IPS-15b (cell line): ENCODE data around the gene ACVR2B.

Experiments
- H3K27me3 ChIP-seq: one replicate; pipeline ENCODE4 v1.6.1; 2013; ENCODE audit warnings: low read length; ENCODE audit not compliant: control insufficient read depth, insufficient read depth
- H3K36me3 ChIP-seq: one replicate; pipeline ENCODE4 v1.6.1; 2013; ENCODE audit warnings: low read length; ENCODE audit not compliant: control insufficient read depth, insufficient read depth
- H3K4me1 ChIP-seq: one replicate; pipeline ENCODE4 v1.6.1; 2013; ENCODE audit warnings: mild to moderate bottlenecking, low read length; ENCODE audit not compliant: control insufficient read depth, insufficient read depth
- H3K4me3 ChIP-seq: one replicate; pipeline ENCODE4 v1.5.1; 2013; ENCODE audit warnings: low read depth, low read length
- H3K9ac ChIP-seq: one replicate; pipeline ENCODE4 v1.6.1; 2013; ENCODE audit warnings: low read depth, mild to moderate bottlenecking, low read length
- H3K9me3 ChIP-seq: one replicate; pipeline ENCODE4 v1.6.1; 2013; ENCODE audit warnings: mild to moderate bottlenecking, low read length; ENCODE audit not compliant: control insufficient read depth, insufficient read depth

The ACVR2B gene

DNA sequence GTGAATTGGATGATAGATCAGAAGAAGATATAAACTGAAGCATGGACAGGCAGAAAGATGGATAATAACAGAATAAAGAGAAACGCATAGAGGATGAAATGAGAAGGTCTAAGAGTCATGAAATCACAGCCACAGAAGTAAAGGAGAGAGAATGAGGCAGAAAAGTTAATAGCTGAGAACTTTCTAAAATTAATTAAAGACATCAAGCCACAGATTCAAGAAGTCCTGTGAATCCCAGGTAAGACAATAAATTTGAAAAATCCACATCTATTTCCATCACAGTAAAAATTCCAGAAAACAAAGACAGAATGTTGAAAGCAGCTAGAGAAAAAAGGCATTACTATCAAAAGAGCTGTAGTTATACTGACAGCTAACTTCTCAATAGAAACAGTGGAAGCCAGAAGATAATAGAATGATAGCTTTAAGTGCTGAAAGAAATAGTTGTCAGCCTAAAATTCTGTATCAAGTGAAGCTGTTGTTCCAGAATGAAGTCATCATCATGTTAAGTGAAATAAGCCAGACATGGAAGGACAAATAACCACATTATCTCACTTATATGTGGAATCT, 12.0 kb downstream of the ACVR2B start:
- Histone ChIP-seq H3K9me3 (peaks cover 4% of the 10 kb centered on the region), H3K27me3 (no peaks in the 10 kb centered on the region), H3K36me3 (no peaks in the 10 kb centered on the region), H3K4me1 (no peaks in the 10 kb centered on the region), H3K4me3 (no peak overlapping the region), H3K9ac (no peak overlapping the region)

- no peak overlapping the region for H3K9ac ChIP-seq
- no peaks in the 10 kb centered on the region for H3K4me1 ChIP-seq
- peaks cover 4% of the 10 kb centered on the region for H3K9me3 ChIP-seq
- H3K36me3 ChIP-seq, result no peaks in the 10 kb centered on the region
- no peak overlapping the region for H3K4me3 ChIP-seq
- no peaks in the 10 kb centered on the region for H3K27me3 ChIP-seq
Observed at GRCh38 chr3:38468765-38469164, 15.1 kb downstream of the ACVR2B start.

DNA sequence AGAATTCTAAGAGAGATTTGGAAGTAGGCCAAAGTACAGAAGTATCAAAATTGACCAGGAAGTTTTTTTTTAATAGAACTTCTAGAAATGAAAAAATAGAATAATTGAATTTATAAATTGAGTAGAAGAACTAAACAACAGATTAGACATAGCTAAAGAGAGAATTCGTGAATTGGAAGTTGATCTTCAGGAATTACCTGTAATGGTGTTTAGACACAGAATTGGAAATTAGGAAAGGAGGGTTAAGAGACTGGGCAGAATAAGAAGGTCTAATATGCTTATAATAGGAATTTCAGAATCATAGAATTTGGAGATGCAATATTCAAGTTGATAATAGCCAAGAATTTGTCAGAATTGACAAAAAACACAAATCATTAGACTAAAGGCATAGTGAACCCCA, 16.2 kb downstream of the ACVR2B start:
- Histone ChIP-seq H3K27me3 (no peaks in the 10 kb centered on the region), H3K4me3 (no peak overlapping the region), H3K4me1 (no peaks in the 10 kb centered on the region), H3K9me3 (peaks cover 4% of the 10 kb centered on the region), H3K9ac (no peak overlapping the region), H3K36me3 (no peaks in the 10 kb centered on the region)

- no peaks in the 10 kb centered on the region for H3K4me1 ChIP-seq
- no peak overlapping the region for H3K9ac ChIP-seq
- H3K36me3 ChIP-seq, result no peaks in the 10 kb centered on the region
- H3K9me3 ChIP-seq, result peaks cover 4% of the 10 kb centered on the region
- no peak overlapping the region for H3K4me3 ChIP-seq
- H3K27me3 ChIP-seq, result no peaks in the 10 kb centered on the region
Observed at GRCh38 chr3:38471260-38471857, 17.7 kb downstream of the ACVR2B start.

- Histone ChIP-seq H3K4me1 (no peaks in the 10 kb centered on the region), H3K27me3 (no peaks in the 10 kb centered on the region), H3K4me3 (no peak overlapping the region), H3K9ac (no peak overlapping the region), H3K9me3 (peaks cover 4% of the 10 kb centered on the region), H3K36me3 (no peaks in the 10 kb centered on the region)
Observed at GRCh38 chr3:38472342-38472741, 18.7 kb downstream of the ACVR2B start.

GRCh38 chr3:38473229-38473628, 19.5 kb downstream of the ACVR2B start:
- Histone ChIP-seq H3K9me3 (peaks cover 4% of the 10 kb centered on the region), H3K36me3 (peaks cover 2% of the 10 kb centered on the region), H3K4me3 (no peak overlapping the region), H3K4me1 (no peaks in the 10 kb centered on the region), H3K9ac (no peak overlapping the region), H3K27me3 (no peaks in the 10 kb centered on the region)

DNA sequence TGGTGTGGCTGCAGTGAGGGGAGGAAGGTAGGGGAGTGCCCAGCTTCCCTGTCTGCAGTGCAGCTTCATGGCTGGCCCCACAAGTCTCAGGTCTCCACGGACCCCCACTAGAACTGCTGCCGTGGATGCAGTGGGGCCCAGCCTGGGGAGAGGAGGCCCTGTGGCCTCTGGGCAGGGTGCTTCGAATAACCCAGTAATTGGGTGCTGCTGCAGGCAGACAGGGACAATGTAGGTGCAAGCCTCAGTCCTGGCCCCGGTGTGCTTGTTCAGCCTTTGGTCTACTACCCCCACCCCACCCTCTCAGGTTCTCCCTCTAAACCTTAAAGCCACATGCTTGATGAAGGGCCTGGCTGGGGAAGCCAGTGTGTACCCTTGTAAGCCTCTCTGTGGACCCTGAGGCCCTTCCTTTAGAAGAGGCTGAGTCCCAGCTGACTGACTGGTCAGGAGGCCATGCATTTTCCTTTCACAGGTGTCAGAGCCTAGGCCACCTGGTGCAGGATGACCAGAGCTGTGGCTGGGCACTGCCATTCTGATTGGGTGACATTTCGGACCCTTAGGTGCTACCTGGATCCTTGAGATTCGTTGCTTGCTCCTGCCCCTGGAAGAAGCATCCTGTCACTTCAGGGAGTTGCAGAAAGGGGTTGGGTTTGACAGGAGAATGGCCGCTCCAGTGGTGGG, 21.4 kb downstream of the ACVR2B start:
- H3K9me3 ChIP-seq, result no peaks in the 10 kb centered on the region
- no peaks in the 10 kb centered on the region for H3K27me3 ChIP-seq
- H3K4me1 ChIP-seq, result no peaks in the 10 kb centered on the region
- H3K4me3 ChIP-seq, result no peak overlapping the region
- peaks cover 14% of the 10 kb centered on the region for H3K36me3 ChIP-seq
- no peak overlapping the region for H3K9ac ChIP-seq

- Histone ChIP-seq H3K9me3 (no peaks in the 10 kb centered on the region), H3K36me3 (peaks cover 17% of the 10 kb centered on the region), H3K27me3 (no peaks in the 10 kb centered on the region), H3K4me1 (no peaks in the 10 kb centered on the region), H3K9ac (no peak overlapping the region), H3K4me3 (no peak overlapping the region)
Observed at GRCh38 chr3:38475716-38476115, 22.0 kb downstream of the ACVR2B start.

DNA sequence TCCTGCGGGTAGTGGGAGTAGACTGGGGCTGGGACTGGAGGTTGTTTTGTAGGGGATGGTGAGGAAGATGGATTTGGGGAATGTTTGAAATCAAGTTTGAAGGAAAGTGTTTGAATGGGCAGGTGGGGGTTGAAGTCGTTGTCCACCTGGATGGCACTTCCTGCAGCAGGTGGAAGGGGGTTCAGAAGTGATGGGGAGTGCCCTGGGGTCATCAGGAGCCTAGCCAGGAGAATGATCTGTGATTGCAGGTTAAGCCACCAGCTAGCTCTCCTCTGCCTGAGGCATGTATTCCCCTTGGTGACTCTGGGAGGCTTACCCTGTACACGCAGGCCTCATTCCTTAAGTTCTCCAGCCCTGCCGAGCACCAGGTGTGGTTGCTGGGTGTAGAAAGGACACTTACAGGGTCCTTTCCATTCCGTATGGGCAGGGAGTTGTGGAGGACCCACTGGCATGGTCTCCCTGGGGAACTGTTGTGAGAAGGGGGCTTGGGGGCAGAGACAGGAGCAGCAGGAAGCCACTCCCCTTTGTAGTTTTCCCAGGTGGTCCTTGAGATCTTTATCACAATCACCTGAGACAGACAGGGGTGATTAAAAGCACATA, 22.6 kb downstream of the ACVR2B start:
- Histone ChIP-seq H3K27me3 (no peaks in the 10 kb centered on the region), H3K4me1 (no peaks in the 10 kb centered on the region), H3K9ac (no peak overlapping the region), H3K9me3 (no peaks in the 10 kb centered on the region), H3K36me3 (peaks cover 23% of the 10 kb centered on the region), H3K4me3 (no peak overlapping the region)

GRCh38 chr3:38477057-38477820, 23.5 kb downstream of the ACVR2B start:
- Histone ChIP-seq H3K36me3 (peaks cover 29% of the 10 kb centered on the region), H3K27me3 (no peaks in the 10 kb centered on the region), H3K9me3 (no peaks in the 10 kb centered on the region), H3K9ac (no peak overlapping the region), H3K4me1 (no peaks in the 10 kb centered on the region), H3K4me3 (no peak overlapping the region)

GRCh38 chr3:38477839-38478450, 24.3 kb downstream of the ACVR2B start:
- Histone ChIP-seq H3K9me3 (no peaks in the 10 kb centered on the region), H3K36me3 (peaks cover 37% of the 10 kb centered on the region), H3K27me3 (no peaks in the 10 kb centered on the region), H3K4me3 (no peak overlapping the region), H3K4me1 (no peaks in the 10 kb centered on the region), H3K9ac (no peak overlapping the region)
